ENCODE measurements around the gene EGFL7.

The EGFL7 gene

GRCh38 chr9:136685790-136686533 lies 23.2 kb downstream of the EGFL7 start:
- DNase-seq (ENCODE audit: low spot score) = peak; percentile 80

GRCh38 chr9:136686534-136686793 lies 23.7 kb downstream of the EGFL7 start:
- no peak for DNase-seq (ENCODE audit: low spot score)

- DNase-seq (ENCODE audit: low spot score) = peak; percentile 94
These were observed 24.3 kb downstream of the EGFL7 start, which contains the start of gene AGPAT2 for GRCh38 chr9:136686794-136687711. TSS of gene AGPAT2 (minus strand) at chr9:136687457. CDS start at chr9:136687357, 100 bp downstream.

- DNase-seq (ENCODE audit: low spot score) = no peak
These were observed 25.1 kb downstream of the EGFL7 start for GRCh38 chr9:136687721-136688223.

- no peak for DNase-seq (ENCODE audit: low spot score)
These were observed 25.8 kb downstream of the EGFL7 start for GRCh38 chr9:136688274-136689107.

GRCh38 chr9:136689108-136689460 lies 26.4 kb downstream of the EGFL7 start:
- no peak for DNase-seq (ENCODE audit: low spot score)

GRCh38 chr9:136690104-136690805 lies 27.5 kb downstream of the EGFL7 start:
- no peak for DNase-seq (ENCODE audit: low spot score)

- no peak for DNase-seq (ENCODE audit: low spot score)
These were observed 28.1 kb downstream of the EGFL7 start for GRCh38 chr9:136690806-136691261.

- no peak for DNase-seq (ENCODE audit: low spot score)
These were observed 28.8 kb downstream of the EGFL7 start for GRCh38 chr9:136691316-136692184.

- DNase-seq (ENCODE audit: low spot score) = no peak
These were observed 29.7 kb downstream of the EGFL7 start for GRCh38 chr9:136692185-136693134.

GRCh38 chr9:136693135-136693489 lies 30.4 kb downstream of the EGFL7 start:
- DNase-seq (ENCODE audit: low spot score) = no peak

GRCh38 chr9:136693490-136694162 lies 30.9 kb downstream of the EGFL7 start:
- DNase-seq (ENCODE audit: low spot score) = peak; percentile 55

GRCh38 chr9:136694163-136694871 lies 31.6 kb downstream of the EGFL7 start:
- peak; percentile 91 for DNase-seq (ENCODE audit: low spot score)

GRCh38 chr9:136694872-136695247 lies 32.1 kb downstream of the EGFL7 start:
- no peak for DNase-seq (ENCODE audit: low spot score)

- DNase-seq (ENCODE audit: low spot score) = no peak
These were observed 32.7 kb downstream of the EGFL7 start for GRCh38 chr9:136695435-136695895.

GRCh38 chr9:136695955-136696354 lies 33.2 kb downstream of the EGFL7 start:
- DNase-seq (ENCODE audit: low spot score) = no peak

- no peak for DNase-seq (ENCODE audit: low spot score)
These were observed 33.8 kb downstream of the EGFL7 start for GRCh38 chr9:136696502-136696901.

GRCh38 chr9:136697146-136697820 lies 34.6 kb downstream of the EGFL7 start:
- DNase-seq (ENCODE audit: low spot score) = no peak
